ENCODE data around the gene FLT1.

FLT1 gene

GRCh38 chr13:28467034-28467433 lies 27.9 kb downstream of the FLT1 start:
- TF ChIP-seq POLR2AphosphoS5 (IDR thresholded peaks at IDR 0.05; ENCODE audit: low read depth) (no peak), REST (IDR thresholded peaks at IDR 0.05; ENCODE audit: insufficient replicate concordance, low read depth) (no peak), CTCF (IDR thresholded peaks at IDR 0.05; ENCODE audit: insufficient read depth, low read length) (no peak), SPI1 (IDR thresholded peaks at IDR 0.05; ENCODE audit: borderline replicate concordance, low read depth) (no peak), GABPA (IDR thresholded peaks at IDR 0.05; ENCODE audit: low read depth) (no peak)
- Histone ChIP-seq H3K27ac (replicated peaks) (no peak overlapping the region), H3K4me3 (replicated peaks; ENCODE audit: insufficient read depth, low read length) (no peak overlapping the region), H3K27me3 (ENCODE audit: insufficient read depth, poor library complexity, severe bottlenecking) (peaks cover 12% of the 10 kb centered on the region)
- no peak for DNase-seq (ENCODE audit: low read depth in 1 of 2, low spot score in 1 of 2)

GRCh38 chr13:28466151-28466550 lies 28.8 kb downstream of the FLT1 start:
- H3K27me3 ChIP-seq (ENCODE audit: insufficient read depth, poor library complexity, severe bottlenecking): peaks cover 12% of the 10 kb centered on the region
- DNase-seq (ENCODE audit: low read depth in 1 of 2, low spot score in 1 of 2): no peak
- no peak overlapping the region for H3K27ac ChIP-seq (replicated peaks)

More at GRCh38 chr13:28466151-28466550, 28.8 kb downstream of the FLT1 start:
- TF ChIP-seq GABPA (IDR thresholded peaks at IDR 0.05; ENCODE audit: low read depth): no peak
- no peak for TF ChIP-seq SPI1 (IDR thresholded peaks at IDR 0.05; ENCODE audit: borderline replicate concordance, low read depth)
- no peak for TF ChIP-seq REST (IDR thresholded peaks at IDR 0.05; ENCODE audit: insufficient replicate concordance, low read depth)
- no peak for TF ChIP-seq CTCF (IDR thresholded peaks at IDR 0.05; ENCODE audit: insufficient read depth, low read length)
- no peak for TF ChIP-seq POLR2AphosphoS5 (IDR thresholded peaks at IDR 0.05; ENCODE audit: low read depth)
- no peak overlapping the region for H3K4me3 ChIP-seq (replicated peaks; ENCODE audit: insufficient read depth, low read length)

Measured in HL-60 (cell line).